GM19351 (cell line): Measurements from ENCODE around the gene CTBP2.
"Not testable (repeated sequence)": the region's sequence is repeated elsewhere in the genome, so short reads cannot be mapped to it uniquely, and the experiment has no call there.

Experiments used
- ATAC-seq: cut with Tn5 transposase; IDR thresholded peaks from one replicate; pipeline ENCODE4 v1.9.1; 2021; ENCODE audit warnings: mild to moderate bottlenecking, moderate library complexity; ENCODE audit not compliant: unreplicated experiment

Gene CTBP2

GRCh38 chr10:125073996-125074395 lies 86.4 kb downstream of the CTBP2 start:
- ATAC-seq, result no peak

- no peak for ATAC-seq
These were observed 87.6 kb downstream of the CTBP2 start for GRCh38 chr10:125072794-125073193.

- no peak for ATAC-seq
These were observed 89.4 kb downstream of the CTBP2 start for GRCh38 chr10:125071008-125071407.

- no peak for ATAC-seq
These were observed 92.0 kb downstream of the CTBP2 start for GRCh38 chr10:125068406-125068805.

- ATAC-seq, result no peak
These were observed 92.6 kb downstream of the CTBP2 start for GRCh38 chr10:125067764-125068163.

GRCh38 chr10:125066764-125067450 lies 93.5 kb downstream of the CTBP2 start:
- no peak for ATAC-seq

- ATAC-seq, result peak; percentile 81
These were observed 95.5 kb downstream of the CTBP2 start for GRCh38 chr10:125064681-125065492.

- no peak for ATAC-seq
These were observed 97.0 kb downstream of the CTBP2 start for GRCh38 chr10:125063256-125063925.

GRCh38 chr10:125062914-125063230 lies 97.5 kb downstream of the CTBP2 start:
- no peak for ATAC-seq

- no peak for ATAC-seq
These were observed 98.0 kb downstream of the CTBP2 start for GRCh38 chr10:125062227-125062913.

- peak; percentile 36 for ATAC-seq
These were observed 98.7 kb downstream of the CTBP2 start for GRCh38 chr10:125061557-125062226.

GRCh38 chr10:125060826-125061556 lies 99.4 kb downstream of the CTBP2 start:
- ATAC-seq, result no peak

- no peak for ATAC-seq
These were observed 99.9 kb downstream of the CTBP2 start for GRCh38 chr10:125060482-125060825.

- ATAC-seq, result no peak
These were observed 100.3 kb downstream of the CTBP2 start for GRCh38 chr10:125060026-125060425.

GRCh38 chr10:125059348-125059747 lies 101.0 kb downstream of the CTBP2 start:
- ATAC-seq, result not testable (repeated sequence)

GRCh38 chr10:125057158-125058001 lies 103.0 kb downstream of the CTBP2 start:
- peak; percentile 69 for ATAC-seq

GRCh38 chr10:125056161-125057132 lies 103.9 kb downstream of the CTBP2 start:
- no peak for ATAC-seq

- no peak for ATAC-seq
These were observed 104.9 kb downstream of the CTBP2 start for GRCh38 chr10:125055446-125055845.
